Ammon's horn (tissue), 1 donor: ENCODE measurements around the gene SIGLEC6.
"Not testable (repeated sequence)": the region's sequence is repeated elsewhere in the genome, so short reads cannot be mapped to it uniquely, and the experiment has no call there.

ENCODE experiments used
- DNase-seq: peaks from one replicate; pipeline ENCODE4 v3.0.0-alpha.2; 2016; ENCODE audit warnings: low spot score

SIGLEC6 gene

GRCh38 chr19:51508059-51508733 lies 23.3 kb downstream of the SIGLEC6 start:
- DNase-seq = no peak

GRCh38 chr19:51507640-51508058 lies 23.8 kb downstream of the SIGLEC6 start:
- no peak for DNase-seq

DNA sequence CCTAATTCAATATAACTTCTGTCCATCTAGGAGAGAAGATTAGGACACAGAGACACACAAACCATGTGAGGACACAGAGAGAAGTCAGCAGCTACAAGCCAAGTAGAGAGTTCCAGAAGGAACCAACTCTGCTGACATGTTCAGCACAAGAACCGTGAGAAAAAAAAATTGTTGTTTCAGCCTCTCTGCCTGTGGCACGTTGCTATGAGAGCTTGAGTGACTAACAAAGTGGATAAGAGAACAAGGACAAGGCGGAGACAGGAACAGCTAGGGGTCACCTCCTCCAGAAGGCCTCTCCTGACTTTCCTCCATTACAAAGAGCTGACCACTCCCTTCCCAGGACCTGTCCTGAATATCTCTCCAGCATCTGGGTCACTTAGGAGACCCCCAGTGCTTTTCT lies 24.3 kb downstream of the SIGLEC6 start:
- no peak for DNase-seq

DNA sequence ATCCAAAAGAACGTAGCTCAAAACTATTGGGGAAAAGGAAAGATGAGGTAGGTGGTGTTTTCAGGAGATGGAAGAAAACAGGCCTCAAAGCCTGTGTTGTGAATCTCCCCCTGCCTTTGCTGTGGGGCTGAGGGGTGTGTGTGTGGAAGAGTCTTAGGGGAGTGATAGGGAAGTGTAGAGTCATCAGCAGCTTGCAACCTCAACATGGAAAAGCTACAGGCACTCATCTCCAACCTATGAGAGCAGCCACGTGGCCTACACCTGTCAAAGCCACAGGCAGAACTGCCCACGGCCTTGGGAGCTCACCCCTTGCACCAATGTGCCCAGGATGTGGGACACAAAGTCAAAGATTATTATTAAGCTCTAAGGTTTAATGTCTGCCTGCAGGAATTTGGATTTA lies 25.6 kb downstream of the SIGLEC6 start:
- DNase-seq = no peak

GRCh38 chr19:51503896-51504295 lies 27.6 kb downstream of the SIGLEC6 start:
- DNase-seq = no peak

- DNase-seq = peak; percentile 7
Observed at GRCh38 chr19:51503286-51503817, 28.1 kb downstream of the SIGLEC6 start.

GRCh38 chr19:51501594-51502263 lies 29.7 kb downstream of the SIGLEC6 start, which contains the start of gene SIGLEC12:
Gene SIGLEC12 (minus strand): TSS chr19:51501800. CDS start chr19:51501733, 67 bp downstream.
- DNase-seq = peak; percentile 67

GRCh38 chr19:51500931-51501330 lies 30.5 kb downstream of the SIGLEC6 start:
- DNase-seq = not testable (repeated sequence)

DNA sequence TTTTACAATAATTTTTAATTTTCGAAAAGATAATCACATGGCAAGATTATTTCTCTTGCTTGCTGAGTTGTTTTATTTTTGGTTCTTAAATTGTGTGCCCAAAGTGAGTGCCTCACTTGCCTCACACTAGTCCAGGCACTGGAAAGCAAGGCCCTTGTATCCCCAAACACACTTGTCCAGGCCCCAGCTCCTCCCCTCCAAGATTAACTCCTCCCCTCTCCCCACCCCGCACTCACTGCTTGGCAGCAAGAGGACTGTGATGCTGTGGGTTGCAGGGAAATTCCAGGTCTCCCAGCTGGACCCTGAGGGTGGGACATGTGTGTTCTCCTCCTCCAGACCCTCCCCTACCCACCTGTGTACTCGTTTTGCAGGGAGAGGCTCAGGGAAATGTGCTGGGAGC lies 33.8 kb downstream of the SIGLEC6 start:
- no peak for DNase-seq

DNA sequence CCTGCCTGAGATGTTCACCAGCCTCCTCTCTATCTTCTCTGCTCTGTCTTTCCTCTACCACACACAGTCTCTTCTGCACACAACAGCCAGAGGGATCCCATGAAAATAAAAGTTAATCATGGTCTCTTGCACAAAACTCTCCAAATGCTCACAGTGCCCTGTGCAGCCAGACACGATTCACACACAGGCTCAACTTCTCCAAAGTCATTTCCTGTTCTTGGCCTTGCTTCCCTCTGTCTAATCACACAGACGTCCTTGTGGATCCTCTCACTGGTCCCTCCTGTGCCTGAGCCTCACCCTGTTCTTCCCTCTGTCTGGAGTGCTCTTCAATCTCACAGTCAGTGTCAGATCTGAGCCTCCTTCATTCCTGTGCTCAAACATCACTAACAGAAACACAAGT lies 37.7 kb downstream of the SIGLEC6 start:
- DNase-seq = peak; percentile 44

GRCh38 chr19:51491586-51491985 lies 39.9 kb downstream of the SIGLEC6 start:
- no peak for DNase-seq

- no peak for DNase-seq
Observed at GRCh38 chr19:51490676-51491075, 40.8 kb downstream of the SIGLEC6 start.

DNA sequence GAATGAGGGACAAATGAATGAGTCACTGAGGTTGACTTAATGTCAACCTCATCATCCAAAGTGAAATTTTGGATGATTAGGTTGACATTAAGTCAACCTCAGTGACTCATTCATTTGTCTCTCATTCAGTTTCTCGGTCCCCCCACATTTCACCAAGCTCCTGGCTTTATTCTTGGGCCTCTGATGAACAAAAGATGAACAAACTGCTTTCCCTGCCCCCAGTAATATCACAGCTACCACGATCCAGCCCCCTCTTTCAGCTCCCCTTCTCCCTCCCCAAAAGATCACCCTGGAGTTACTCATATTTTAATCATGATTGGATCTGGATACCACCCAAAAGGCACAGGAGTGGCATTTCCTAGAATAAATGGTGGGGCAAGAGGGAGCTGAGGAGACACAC lies 42.4 kb downstream of the SIGLEC6 start:
- DNase-seq = no peak

- DNase-seq = no peak
Observed at GRCh38 chr19:51488491-51488890, 43.0 kb downstream of the SIGLEC6 start.

GRCh38 chr19:51485960-51486660 lies 45.4 kb downstream of the SIGLEC6 start:
- DNase-seq = no peak

- DNase-seq = no peak
Observed at GRCh38 chr19:51480590-51480989, 50.9 kb downstream of the SIGLEC6 start.

DNA sequence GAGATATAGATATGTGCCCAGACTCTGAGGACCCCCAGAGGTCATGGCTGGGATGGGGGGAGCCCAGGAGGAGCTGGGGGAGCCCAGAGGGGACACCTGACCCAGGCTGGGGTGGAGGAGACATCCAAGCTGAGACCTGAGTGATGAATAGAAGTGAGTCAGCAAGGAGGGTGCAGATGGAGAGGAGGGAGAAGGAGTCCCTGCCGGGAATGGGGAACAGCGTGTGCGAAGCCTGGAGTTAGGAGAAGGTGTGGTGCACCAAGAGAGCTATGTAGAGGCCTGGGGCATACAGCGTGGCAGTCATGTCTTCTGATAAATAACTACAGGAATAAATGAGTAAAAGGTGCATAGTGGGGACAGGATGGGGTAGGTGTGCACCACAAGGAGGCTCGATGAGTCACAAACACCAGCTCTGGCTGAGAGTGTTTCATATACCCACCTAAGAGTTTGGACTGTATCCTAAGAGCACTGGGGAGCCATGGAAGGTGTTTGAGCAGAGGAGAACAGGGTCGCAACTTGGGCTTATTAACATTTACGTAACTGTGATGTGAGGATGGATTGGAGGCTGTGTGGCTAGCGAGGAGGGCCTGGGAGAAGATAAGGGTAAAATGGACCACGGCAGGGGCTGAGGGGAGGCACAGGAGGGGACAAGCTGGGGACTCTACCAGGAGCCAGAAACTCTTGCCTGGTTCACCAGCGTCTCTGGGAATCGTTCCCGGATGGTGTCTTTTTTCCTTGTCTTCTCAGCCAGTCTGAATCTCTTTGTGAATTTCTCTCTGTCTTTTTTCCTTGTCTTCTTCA lies 51.7 kb downstream of the SIGLEC6 start:
- no peak for DNase-seq

- DNase-seq = no peak
Observed at GRCh38 chr19:51478381-51479234, 52.9 kb downstream of the SIGLEC6 start, which contains the start of gene CEACAM18. Gene CEACAM18 (plus strand): TSS chr19:51478539.

- DNase-seq = no peak
Observed at GRCh38 chr19:51477344-51477743, 54.1 kb downstream of the SIGLEC6 start.

DNA sequence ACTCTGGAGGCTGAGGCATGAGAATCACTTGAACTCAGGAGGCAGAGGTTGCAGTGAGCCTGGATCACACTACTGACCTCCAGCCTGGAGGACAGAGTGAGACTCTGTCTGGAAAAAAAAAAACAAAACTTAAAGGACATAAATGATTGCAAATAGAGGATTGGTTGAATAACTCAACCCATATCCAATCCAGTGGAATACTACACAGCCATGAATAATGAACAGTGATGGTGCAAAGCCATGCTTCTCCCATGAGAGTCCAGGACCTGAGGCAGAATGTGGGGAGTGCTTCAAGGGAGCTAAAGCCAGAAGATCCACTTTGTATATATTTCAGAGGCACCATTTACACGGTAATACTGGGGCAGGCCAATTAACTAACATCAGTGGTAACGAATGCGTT lies 55.3 kb downstream of the SIGLEC6 start:
- DNase-seq = no peak
